GM12865 (cell line): ENCODE measurements around the gene DTNBP1.

ENCODE experiments used
- DNase-seq: peaks from one replicate; pipeline ENCODE4 v3.0.0; 2010; ENCODE audit warnings: low read depth
- H3K4me3 ChIP-seq: 2 replicates; pipeline ENCODE4 v1.5.1; 2011; ENCODE audit warnings: mild to moderate bottlenecking, low read depth, low read length, control low read depth
- TF ChIP-seq, protein P1 (sequence below): IDR thresholded peaks from 2 replicates; pipeline ENCODE4 v1.5.1; 2011; ENCODE audit warnings: low read length, control low read depth, low read depth, inconsistent platforms; ENCODE audit not compliant: insufficient read depth; ENCODE audit errors: missing control alignments

The DTNBP1 gene

DNA sequence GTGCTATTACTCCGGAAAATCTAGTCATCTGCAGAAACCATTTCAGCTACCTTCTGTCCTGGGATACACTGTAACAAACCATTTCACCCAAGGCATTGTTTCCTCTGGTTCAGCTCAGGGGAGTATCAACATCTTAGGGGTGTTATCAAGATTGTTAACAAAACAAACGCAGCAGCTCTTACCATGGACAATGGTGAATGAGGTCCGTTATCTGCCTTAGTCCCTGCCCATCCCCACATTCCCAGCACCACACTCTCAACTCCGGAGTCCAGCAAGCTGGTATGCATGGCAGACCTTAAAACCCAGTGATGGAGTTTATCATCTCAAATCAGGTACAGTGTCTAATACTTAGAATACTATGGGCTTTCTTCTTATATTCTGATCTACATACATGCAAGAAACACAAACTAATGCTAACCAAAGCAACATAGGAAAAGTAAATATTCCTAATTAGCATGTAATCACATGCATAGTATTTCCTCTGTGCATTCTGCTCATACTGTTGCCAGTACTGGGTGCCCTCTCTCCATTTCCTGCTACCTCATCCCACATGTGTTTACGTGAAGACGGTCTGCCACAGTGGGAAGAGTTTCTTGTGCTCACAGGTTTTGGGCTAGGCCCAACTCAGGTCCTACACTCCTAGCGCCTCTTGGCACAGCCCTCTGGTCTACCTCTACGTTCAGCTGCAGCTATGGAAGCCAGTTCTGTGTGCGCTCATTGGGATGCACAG, 123.9 kb downstream of the DTNBP1 start:
- TF ChIP-seq, protein P1, sequence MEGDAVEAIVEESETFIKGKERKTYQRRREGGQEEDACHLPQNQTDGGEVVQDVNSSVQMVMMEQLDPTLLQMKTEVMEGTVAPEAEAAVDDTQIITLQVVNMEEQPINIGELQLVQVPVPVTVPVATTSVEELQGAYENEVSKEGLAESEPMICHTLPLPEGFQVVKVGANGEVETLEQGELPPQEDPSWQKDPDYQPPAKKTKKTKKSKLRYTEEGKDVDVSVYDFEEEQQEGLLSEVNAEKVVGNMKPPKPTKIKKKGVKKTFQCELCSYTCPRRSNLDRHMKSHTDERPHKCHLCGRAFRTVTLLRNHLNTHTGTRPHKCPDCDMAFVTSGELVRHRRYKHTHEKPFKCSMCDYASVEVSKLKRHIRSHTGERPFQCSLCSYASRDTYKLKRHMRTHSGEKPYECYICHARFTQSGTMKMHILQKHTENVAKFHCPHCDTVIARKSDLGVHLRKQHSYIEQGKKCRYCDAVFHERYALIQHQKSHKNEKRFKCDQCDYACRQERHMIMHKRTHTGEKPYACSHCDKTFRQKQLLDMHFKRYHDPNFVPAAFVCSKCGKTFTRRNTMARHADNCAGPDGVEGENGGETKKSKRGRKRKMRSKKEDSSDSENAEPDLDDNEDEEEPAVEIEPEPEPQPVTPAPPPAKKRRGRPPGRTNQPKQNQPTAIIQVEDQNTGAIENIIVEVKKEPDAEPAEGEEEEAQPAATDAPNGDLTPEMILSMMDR = no peak
- DNase-seq = no peak
- H3K4me3 ChIP-seq = no peak overlapping the region

- TF ChIP-seq, protein P1 = no peak
- no peak overlapping the region for H3K4me3 ChIP-seq
- DNase-seq = no peak
Measured at GRCh38 chr6:15538106-15538505, 124.7 kb downstream of the DTNBP1 start.

DNA sequence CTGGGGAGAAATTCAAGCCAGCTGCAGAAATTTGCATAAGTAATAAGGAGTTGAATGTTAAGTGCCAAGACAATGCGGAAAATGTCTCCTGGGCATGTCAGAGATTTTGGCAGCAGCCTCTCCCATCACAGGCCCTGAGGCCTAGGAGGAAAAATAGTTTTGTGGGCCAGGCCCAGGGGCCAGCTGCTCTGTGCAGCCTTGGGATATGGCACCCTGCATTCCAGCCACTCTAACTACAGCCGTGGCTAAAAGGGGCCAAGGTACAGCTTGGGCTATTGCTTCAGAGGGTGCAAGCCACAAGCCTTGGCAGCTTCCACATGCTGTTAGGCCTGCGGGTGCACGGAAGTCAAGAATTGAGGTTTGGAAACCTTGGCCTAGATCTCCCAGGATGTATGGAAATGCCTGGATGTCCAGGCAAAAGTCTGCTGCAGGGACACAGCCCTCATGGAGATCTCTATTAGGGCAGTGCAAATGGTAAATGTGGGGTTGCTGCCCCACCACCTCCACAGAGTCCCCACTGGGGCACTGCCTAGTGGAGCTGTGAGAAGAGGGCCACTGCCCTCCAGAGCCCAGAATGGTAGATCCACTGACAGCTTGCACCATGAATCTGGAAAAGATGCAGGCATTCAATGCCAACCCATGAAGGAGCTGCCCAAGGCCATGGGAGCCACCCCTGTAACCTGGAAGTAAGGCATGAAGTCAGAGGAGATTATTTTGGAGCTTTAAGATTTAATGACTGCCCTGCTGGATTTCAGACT, 126.5 kb downstream of the DTNBP1 start:
- no peak overlapping the region for H3K4me3 ChIP-seq
- TF ChIP-seq, protein P1 = no peak
- no peak for DNase-seq

DNA sequence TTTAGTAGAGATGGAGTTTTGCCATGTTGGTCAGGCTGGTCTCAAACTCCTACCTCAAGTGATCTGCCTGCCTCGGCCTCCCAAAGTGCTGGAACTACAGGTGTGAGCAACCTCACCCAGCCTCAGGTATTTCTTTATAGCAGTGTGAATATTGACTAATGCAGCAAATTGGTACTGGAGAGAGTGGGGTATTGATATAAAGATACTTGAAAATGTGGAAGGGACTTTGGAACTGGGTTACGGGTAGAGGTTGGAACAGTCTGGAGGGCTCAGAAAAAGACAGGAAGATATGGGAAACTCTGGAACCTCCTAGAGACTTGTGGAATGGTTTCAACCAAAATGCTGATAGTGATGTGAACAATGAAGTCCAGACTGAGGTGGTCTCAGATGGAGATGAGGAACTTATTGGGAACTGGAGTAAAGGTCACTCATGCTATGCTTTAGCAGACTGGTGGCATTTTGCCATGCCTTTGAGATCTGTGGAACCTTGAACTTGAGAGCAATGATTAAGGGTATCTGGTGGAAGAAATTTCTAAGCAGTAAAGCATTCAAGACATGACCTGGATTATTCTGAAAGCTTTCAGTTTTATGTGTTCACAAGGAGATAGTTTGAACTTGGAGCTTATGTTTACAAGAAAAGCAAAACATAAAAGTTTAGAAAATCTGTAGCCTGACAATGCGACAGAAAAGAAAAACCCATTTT, 127.2 kb downstream of the DTNBP1 start:
- DNase-seq = no peak
- no peak overlapping the region for H3K4me3 ChIP-seq
- TF ChIP-seq, protein P1 = no peak

GRCh38 chr6:15534974-15535373, 127.9 kb downstream of the DTNBP1 start:
- H3K4me3 ChIP-seq = no peak overlapping the region
- TF ChIP-seq, protein P1 = no peak
- no peak for DNase-seq

- no peak overlapping the region for H3K4me3 ChIP-seq
- TF ChIP-seq, protein P1 = no peak
- no peak for DNase-seq
Measured at GRCh38 chr6:15533379-15534026, 129.3 kb downstream of the DTNBP1 start.
